HG02588 (cell line): ENCODE results near the gene LPCAT1.
"Not testable (repeated sequence)": the region's sequence is repeated elsewhere in the genome, so short reads cannot be mapped to it uniquely, and the experiment has no call there.

Experiments
- ATAC-seq: cut with Tn5 transposase; IDR thresholded peaks from one replicate; pipeline ENCODE4 v1.9.1; 2021; ENCODE audit warnings: mild to moderate bottlenecking, moderate library complexity; ENCODE audit not compliant: unreplicated experiment

The LPCAT1 gene

GRCh38 chr5:1541702-1542400, 18.1 kb upstream of the LPCAT1 start:
- ATAC-seq = no peak

- ATAC-seq = no peak
These were observed 17.3 kb upstream of the LPCAT1 start for GRCh38 chr5:1540831-1541701.

- ATAC-seq = no peak
These were observed 16.4 kb upstream of the LPCAT1 start for GRCh38 chr5:1540166-1540565.

- not testable (repeated sequence) for ATAC-seq
These were observed 15.8 kb upstream of the LPCAT1 start for GRCh38 chr5:1539393-1540161.

GRCh38 chr5:1538741-1539392, 15.1 kb upstream of the LPCAT1 start:
- no peak for ATAC-seq

- ATAC-seq = no peak
These were observed 14.5 kb upstream of the LPCAT1 start for GRCh38 chr5:1538276-1538675.

GRCh38 chr5:1537603-1538154, 13.9 kb upstream of the LPCAT1 start:
- no peak for ATAC-seq

- no peak for ATAC-seq
These were observed 13.3 kb upstream of the LPCAT1 start for GRCh38 chr5:1536871-1537602.

GRCh38 chr5:1536322-1536845, 12.6 kb upstream of the LPCAT1 start:
- peak; percentile 99 for ATAC-seq

GRCh38 chr5:1535646-1536045, 11.9 kb upstream of the LPCAT1 start:
- ATAC-seq = no peak

- ATAC-seq = no peak
These were observed 8.6 kb upstream of the LPCAT1 start for GRCh38 chr5:1532384-1532783.

GRCh38 chr5:1529498-1529897, 5.7 kb upstream of the LPCAT1 start:
- no peak for ATAC-seq

- ATAC-seq = no peak
These were observed 3.9 kb upstream of the LPCAT1 start for GRCh38 chr5:1527533-1528205.

GRCh38 chr5:1526681-1527131, 2.9 kb upstream of the LPCAT1 start:
- no peak for ATAC-seq

- ATAC-seq = no peak
These were observed 2.5 kb upstream of the LPCAT1 start for GRCh38 chr5:1526190-1526631.

GRCh38 chr5:1525624-1526189, 1.9 kb upstream of the LPCAT1 start:
- no peak for ATAC-seq

GRCh38 chr5:1524799-1525623, 1.3 kb upstream of the LPCAT1 start:
- ATAC-seq = no peak

GRCh38 chr5:1524481-1524798, 680 bp upstream of the LPCAT1 start:
- peak; percentile 1 for ATAC-seq
